Measurements from ENCODE around the gene PRRC2C. TPM values are rescaled to one million over a fixed set of nuclear protein-coding genes. Genes with fewer than 3 reads are reported as not detected.

Gene PRRC2C
- total RNA-seq, 1 donor = 51.8 TPM

- no peak for DNase-seq (ENCODE audit: low read depth)
- TF ChIP-seq, protein P1, sequence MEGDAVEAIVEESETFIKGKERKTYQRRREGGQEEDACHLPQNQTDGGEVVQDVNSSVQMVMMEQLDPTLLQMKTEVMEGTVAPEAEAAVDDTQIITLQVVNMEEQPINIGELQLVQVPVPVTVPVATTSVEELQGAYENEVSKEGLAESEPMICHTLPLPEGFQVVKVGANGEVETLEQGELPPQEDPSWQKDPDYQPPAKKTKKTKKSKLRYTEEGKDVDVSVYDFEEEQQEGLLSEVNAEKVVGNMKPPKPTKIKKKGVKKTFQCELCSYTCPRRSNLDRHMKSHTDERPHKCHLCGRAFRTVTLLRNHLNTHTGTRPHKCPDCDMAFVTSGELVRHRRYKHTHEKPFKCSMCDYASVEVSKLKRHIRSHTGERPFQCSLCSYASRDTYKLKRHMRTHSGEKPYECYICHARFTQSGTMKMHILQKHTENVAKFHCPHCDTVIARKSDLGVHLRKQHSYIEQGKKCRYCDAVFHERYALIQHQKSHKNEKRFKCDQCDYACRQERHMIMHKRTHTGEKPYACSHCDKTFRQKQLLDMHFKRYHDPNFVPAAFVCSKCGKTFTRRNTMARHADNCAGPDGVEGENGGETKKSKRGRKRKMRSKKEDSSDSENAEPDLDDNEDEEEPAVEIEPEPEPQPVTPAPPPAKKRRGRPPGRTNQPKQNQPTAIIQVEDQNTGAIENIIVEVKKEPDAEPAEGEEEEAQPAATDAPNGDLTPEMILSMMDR (IDR thresholded peaks at IDR 0.05; ENCODE audit: insufficient read depth, low read depth, low read length) = no peak
- H3K4me3 ChIP-seq (ENCODE audit: low read depth, low read length) = no peak overlapping the region
Observed at GRCh38 chr1:171460018-171460620, 25.2 kb upstream of the PRRC2C start.

GRCh38 chr1:171467626-171468025 lies 17.7 kb upstream of the PRRC2C start:
- H3K4me3 ChIP-seq (ENCODE audit: low read depth, low read length) = no peak overlapping the region
- TF ChIP-seq, protein P1 (IDR thresholded peaks at IDR 0.05; ENCODE audit: insufficient read depth, low read depth, low read length) = no peak
- no peak for DNase-seq (ENCODE audit: low read depth)

DNA sequence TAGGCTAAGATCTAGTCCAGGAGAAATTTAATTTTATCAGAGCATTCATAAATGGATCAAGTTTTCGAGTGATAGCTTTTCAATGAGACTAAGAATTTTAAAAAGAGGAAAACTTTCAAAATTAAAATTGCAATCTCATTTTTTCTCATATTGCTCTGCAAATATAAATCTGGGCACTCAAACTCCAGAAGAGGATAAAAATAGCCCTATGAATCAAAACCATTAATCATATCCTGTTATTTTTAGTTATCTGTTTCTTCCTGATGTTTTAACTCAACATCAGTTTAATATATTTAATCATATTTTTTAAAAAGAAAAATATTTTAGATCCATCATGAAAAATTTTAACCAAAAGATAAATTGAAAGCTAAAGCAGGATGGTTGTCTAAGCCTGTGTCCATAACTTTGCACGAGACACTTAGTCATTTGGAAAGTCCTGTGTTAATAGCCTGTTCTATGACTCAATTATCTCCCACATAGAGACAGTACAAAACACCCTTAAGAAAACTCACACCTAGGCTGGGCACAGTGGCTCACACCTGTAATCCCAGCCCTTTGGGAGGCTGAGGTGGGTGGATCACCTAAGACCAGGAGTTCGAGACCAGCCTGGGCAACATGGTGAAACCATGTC lies 17.1 kb upstream of the PRRC2C start:
- no peak overlapping the region for H3K4me3 ChIP-seq (ENCODE audit: low read depth, low read length)
- TF ChIP-seq, protein P1 (IDR thresholded peaks at IDR 0.05; ENCODE audit: insufficient read depth, low read depth, low read length) = no peak
- DNase-seq (ENCODE audit: low read depth) = peak; percentile 30

GRCh38 chr1:171470726-171471125 lies 14.6 kb upstream of the PRRC2C start:
- TF ChIP-seq, protein P1 (IDR thresholded peaks at IDR 0.05; ENCODE audit: insufficient read depth, low read depth, low read length) = no peak
- no peak for DNase-seq (ENCODE audit: low read depth)
- no peak overlapping the region for H3K4me3 ChIP-seq (ENCODE audit: low read depth, low read length)

- TF ChIP-seq, protein P1 (IDR thresholded peaks at IDR 0.05; ENCODE audit: insufficient read depth, low read depth, low read length) = no peak
- DNase-seq (ENCODE audit: low read depth) = no peak
- no peak overlapping the region for H3K4me3 ChIP-seq (ENCODE audit: low read depth, low read length)
Observed at GRCh38 chr1:171472183-171472647, 13.1 kb upstream of the PRRC2C start.

DNA sequence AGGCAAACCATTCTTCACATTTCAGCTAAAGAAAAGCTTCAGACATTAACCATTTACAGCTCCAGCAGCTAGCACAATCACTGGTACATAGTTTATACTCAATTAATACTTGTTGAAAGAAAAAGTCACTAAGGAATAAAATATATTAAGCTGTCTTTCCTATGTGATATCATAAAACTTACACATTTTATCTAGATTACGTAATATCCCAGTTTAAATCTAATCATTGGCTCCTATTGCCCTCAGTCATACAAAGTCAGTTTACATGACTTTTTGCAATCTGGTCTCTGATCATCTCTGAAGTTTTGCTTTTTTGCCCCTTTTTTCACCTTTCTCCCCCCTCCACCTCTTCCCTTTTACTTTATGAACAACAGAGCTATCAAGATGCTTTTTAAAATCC lies 8.5 kb upstream of the PRRC2C start:
- DNase-seq (ENCODE audit: low read depth) = no peak
- TF ChIP-seq, protein P1 (IDR thresholded peaks at IDR 0.05; ENCODE audit: insufficient read depth, low read depth, low read length) = no peak
- no peak overlapping the region for H3K4me3 ChIP-seq (ENCODE audit: low read depth, low read length)
